HG02885 (cell line): ENCODE results near the gene PAPLN.
"Not testable (repeated sequence)": the region's sequence is repeated elsewhere in the genome, so short reads cannot be mapped to it uniquely, and the experiment has no call there.

Experiments
- ATAC-seq: cut with Tn5 transposase; IDR thresholded peaks from one replicate; pipeline ENCODE4 v1.9.1; 2021; ENCODE audit warnings: mild to moderate bottlenecking; ENCODE audit not compliant: unreplicated experiment, poor library complexity

The PAPLN gene

DNA sequence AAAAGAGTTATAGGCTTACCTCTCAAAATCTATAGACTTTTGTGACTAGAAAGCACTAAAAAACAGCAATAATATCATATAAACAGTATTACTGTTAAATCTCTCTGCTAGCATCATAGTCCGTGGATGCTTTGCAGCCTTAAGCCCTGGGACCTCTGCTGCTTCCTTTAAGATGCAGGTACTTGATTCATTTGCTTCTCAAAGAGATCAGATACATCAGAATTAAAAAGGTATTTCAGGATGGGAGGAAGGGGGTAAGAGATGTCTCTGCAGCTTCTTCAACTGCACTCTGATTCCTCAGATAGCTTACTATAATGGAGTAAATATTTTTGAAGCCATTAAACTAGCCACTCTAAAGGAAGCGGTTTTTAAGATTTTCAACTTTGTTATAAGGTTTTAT lies 49.3 kb downstream of the PAPLN start:
- no peak for ATAC-seq

DNA sequence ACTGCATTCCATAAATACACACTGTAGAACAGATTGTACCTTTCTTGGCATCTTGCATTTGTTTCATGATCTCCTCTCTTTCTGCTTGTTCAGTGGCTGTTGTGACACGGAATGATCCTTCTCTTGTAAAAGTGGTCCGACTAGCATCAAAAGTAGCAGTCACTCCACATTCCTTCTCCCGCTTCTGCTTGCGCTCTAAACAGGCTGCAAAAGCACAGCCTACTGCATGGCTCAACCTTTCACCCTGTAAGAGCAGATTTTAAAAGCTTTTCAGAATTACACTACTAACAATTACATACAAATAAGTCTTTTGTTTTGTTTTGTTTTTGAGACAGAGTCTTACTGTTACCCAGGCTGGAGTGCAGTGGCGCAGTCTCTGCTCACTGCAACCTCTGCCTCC lies 49.8 kb downstream of the PAPLN start:
- ATAC-seq = no peak

DNA sequence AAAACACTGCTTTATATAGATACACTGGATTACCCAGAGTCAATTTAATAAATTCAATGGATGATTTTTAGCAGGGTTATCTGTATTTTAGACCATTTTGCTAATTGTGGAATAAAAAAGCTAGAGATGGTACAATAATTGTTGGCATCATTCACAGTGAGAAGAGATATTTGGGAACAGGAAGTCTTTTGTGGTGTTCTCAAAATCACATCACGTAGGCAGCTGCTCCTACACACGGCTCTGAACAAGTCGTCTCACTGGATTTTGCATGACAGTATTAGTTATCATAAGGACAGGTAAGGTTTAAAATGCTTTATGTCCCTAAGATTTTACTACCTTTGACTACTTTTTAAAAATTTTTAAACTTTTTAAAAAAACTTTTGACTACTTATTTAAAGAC lies 52.0 kb downstream of the PAPLN start:
- ATAC-seq = no peak

DNA sequence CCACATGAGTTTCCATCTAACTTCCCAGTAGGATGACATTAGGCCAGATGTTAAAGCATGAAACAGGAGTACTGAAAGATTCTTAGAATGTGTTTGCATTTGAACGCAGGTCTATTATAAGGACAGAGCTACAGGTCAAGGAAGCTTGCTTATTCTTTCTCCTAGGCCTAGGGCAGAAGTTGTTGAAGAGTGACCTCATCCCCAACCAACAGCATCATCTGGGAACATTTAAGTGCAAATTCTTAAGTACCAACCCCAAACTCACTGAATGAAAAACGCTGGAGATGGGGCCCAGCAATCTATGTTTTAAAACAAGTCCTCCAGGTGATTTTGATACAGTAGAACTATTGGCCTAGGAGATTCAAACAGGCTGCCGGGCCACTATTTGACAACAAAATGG lies 52.4 kb downstream of the PAPLN start:
- no peak for ATAC-seq

DNA sequence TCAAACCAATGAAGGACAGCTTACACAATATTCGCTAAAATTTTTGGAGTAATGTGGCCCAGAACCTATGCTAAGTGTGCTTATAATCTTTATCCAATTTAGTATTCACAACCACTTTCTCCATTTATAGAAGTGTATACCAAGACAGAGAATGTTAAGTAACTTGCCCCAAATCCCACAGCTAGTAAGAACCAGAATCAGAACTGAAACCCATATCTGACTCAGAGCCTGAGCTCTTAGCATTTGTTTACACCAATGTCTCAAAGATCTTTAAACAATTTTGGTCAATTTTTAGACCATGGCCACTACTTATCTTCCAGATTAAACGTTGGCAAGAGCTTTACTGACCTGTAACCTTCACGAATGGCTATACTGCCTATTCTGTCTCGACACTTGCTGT lies 53.0 kb downstream of the PAPLN start:
- ATAC-seq = peak; percentile 77

DNA sequence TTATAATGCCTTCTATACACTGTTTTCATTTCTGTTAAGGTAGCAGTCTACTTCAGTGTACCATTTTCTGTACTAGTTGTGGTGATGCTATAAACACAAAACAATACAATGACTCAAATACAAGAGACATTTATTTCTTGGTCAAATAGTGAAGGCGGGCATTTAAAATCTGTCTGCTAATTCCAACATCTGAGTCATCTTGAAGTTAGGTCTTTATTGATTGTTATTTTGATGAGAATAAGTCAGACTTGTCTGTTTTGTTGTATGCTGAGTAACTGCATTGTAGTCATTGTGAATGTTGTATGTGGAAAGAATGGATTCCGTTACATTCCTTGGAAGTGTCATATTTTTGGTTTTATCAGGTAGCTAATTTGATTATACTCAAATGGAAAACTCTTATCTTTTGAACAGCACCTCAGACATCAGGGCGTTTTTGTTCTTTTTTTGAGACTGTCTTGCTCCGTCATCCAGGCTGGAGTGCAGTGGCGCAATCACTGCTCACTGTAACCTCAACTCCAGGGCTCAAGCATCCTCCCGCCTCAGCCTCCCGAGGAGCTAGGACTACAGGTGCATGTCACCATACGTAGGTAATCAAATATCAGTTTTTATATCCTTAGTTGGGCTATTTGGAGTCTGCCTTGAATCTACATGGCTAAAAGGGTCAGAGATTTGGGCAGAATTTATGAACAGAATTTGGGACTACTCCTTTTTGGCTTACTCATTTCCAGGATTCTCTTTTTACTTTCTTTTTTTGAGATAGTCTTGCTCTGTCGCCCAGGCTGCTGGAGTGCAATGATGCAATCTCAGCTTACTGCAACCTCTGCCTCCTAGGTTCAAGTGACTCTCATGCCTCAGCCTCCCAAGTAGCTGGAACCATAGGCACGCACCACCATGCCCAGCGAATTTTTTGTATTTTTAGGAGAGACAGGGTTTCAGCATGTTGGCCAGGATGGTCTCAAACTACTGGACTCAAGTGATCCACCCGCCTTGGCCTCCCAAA lies 56.8 kb downstream of the PAPLN start:
- no peak for ATAC-seq

DNA sequence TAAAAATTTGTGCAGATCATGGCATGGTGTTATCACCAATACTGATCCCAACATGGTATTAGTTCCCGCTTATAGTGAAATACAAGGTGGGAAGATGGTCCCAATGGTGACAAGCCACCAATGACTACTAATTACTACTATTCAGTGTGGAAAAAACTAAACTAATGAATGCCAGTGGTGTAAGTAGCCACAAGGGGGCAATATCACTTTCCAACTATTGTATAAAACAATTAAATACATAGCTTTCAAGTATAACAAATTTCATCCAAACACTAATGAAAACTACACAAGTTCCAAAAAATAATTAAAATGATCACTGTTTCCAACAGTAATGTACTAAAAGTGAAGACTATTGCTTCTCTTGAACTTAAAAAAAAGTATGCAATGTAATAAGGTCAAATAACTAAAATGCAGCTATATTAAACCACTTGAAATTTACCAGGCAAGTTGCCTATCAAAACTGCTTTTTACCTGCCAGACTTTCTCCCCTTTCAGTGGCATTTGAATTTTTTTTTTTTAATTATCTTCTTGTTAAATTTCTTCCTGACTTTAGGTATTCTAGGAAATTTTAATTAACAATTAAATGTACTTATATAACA lies 58.0 kb downstream of the PAPLN start:
- ATAC-seq = no peak

DNA sequence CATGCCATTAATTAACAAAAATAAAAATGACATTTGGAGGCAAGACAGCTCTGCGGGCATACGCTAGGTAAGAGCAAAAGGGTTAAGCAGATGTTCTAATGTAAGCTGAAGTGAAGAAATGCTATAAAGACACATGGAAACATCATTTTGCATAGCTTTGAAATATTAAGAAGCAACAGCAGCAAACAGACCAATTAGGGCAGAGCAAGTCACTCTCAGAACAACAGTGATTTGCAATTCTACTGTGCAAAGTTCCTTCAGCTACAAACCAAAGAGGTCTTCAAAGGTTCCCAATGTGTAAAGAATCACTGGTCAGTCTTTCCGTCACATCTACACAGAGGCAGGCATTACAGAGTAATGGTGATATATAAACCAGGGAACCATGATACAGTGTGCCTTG lies 68.2 kb downstream of the PAPLN start:
- ATAC-seq = no peak

DNA sequence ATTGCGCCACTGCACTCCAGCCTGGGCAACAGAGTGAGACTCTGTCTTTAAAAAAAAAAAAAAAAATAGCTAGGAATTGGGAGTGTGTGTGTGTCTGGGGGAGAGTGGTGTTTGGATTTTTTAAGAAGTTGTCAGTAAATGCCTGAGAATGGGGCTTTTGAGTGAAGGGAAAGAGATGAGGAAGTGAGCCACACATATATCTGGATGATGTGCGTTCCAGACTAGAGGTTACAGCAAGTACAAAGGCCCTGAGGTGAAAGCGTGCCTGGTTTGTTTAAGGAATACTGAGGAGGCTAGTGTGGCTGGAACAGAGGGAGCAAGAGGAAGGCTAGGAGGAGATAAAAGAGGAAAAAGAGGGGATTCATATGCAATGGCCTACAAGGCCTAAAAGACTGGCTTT lies 70.0 kb downstream of the PAPLN start:
- ATAC-seq = no peak

DNA sequence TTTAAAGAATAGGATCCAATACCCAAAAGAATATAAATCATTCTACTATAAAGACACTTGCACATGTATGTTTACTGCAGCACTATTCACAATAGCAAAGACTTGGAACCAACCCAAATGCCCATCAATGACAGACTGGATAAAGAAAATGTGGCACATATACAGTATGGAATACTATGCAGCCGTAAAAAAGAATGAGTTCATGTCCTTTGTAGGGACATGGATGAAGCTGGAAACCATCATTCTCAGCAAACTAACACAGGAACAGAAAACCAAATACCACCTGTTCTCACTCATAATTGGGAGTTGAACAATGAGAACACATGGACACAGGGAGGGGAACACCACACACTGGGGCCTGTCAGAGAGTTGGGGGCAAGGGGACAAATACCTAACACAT lies 71.9 kb downstream of the PAPLN start:
- not testable (repeated sequence) for ATAC-seq

DNA sequence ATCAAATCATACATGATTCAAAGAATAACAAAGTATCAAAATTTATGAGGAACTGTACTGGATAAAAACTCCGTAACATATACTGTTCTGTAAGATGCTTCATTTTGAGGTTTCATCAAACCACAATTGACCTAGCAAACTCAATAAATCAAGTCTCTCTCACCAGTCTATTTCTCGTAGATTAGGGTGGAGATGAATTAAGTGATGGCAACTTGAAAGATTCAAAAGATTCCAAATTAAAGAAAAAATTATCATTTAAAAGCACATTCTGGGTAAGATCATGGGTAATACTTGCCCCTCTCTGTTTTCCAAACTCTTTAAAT lies 74.4 kb downstream of the PAPLN start:
- no peak for ATAC-seq

DNA sequence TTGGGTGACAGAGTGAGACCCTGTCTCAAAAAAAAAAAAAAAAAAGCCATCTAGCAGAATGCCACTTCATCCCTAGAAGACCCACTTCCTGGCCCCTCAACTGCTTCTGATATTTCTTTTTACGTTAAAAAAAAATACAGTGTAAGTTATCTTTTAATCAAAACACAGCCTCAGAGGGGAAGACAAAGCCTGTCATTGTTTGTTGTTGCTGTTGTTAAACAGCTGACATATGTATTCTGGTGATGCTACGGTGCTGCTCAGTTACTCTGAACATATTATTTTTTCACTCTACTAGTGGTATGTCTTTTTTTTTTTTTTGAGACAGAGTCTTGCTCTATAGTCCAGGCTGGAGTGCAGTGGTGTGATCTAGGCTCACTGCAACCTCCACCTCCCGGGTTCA lies 75.4 kb downstream of the PAPLN start:
- ATAC-seq = no peak

DNA sequence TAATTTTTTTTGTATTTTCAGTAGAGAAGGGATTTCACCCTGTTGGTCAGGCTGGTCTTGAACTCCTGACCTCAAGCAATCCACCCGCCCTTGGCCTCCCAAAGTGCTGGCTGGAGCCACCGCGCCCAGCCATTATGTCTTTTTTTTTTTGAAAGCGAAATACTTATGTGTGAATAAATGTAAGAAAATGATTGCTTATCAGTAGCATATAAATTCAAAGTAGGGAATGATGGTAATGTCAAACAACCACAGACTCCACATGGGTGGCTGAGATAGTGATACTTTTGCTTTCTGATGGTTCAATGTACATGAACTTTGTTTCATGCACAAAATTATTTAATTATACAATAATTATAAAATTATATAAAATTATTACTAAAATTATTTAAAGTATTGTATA lies 75.8 kb downstream of the PAPLN start:
- ATAC-seq = no peak

DNA sequence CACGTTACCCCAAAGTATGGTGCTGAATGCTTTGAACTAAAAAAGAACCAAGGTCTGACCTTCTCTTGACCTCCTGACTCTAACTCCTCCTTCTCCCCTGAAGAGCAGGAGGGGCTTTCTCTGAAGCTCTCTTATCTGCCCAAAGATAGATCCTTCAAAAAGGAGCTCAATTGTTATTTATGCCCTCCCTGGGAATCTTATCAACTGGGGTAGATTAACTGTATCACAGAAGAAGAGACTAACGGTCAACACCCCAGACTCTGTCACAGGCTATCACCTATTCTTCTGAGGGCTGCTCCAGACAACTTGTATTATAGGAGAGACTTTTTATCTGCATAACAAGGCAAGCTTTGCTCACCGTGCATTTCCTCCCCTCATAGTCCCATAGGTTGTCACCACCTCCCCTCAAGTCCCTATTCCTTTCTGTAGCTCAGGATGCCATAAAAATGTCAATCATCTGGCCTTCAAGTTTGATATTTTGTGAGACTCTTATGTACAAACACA lies 86.6 kb downstream of the PAPLN start:
- ATAC-seq = no peak
